Amygdala (tissue), 56 donors: ENCODE measurements around the gene GPBP1L1.
"Not testable (repeated sequence)": the region's sequence is repeated elsewhere in the genome, so short reads cannot be mapped to it uniquely, and the experiment has no call there.

Source experiments
- DNase-seq, 56 donors: peaks; one replicate each; lab custom pipeline; 2025; lab: John Stamatoyannopoulos, UW

The GPBP1L1 gene

GRCh38 chr1:45604239-45604638 is 82.1 kb downstream of the GPBP1L1 start:
- DNase-seq = no peak

GRCh38 chr1:45596765-45597164 is 89.6 kb downstream of the GPBP1L1 start:
- not testable (repeated sequence) for DNase-seq

- no peak for DNase-seq
Observed at GRCh38 chr1:45594412-45594811, 91.9 kb downstream of the GPBP1L1 start.

GRCh38 chr1:45589861-45590260 is 96.5 kb downstream of the GPBP1L1 start:
- no peak for DNase-seq

- DNase-seq = no peak
Observed at GRCh38 chr1:45586769-45587168, 99.6 kb downstream of the GPBP1L1 start.

GRCh38 chr1:45585496-45586075 is 100.7 kb downstream of the GPBP1L1 start:
- DNase-seq = no peak

GRCh38 chr1:45585110-45585426 is 101.3 kb downstream of the GPBP1L1 start:
- DNase-seq = no peak

GRCh38 chr1:45584351-45585109 is 101.8 kb downstream of the GPBP1L1 start:
- DNase-seq = peak in 55 of 56 donors; percentile 36 to 90 (median 77)

- DNase-seq = peak; percentile 64 to 96 (median 84)
Observed at GRCh38 chr1:45583666-45584350, 102.5 kb downstream of the GPBP1L1 start, which contains the start of gene NASP. Gene NASP, plus strand, starts transcription at chr1:45584041. Its CDS starts 106 bp downstream, at chr1:45584147.

- peak in 55 of 56 donors; percentile 73 to 97 (median 92) for DNase-seq
Observed at GRCh38 chr1:45583264-45583665, 103.1 kb downstream of the GPBP1L1 start.
